Measurements from ENCODE around the gene CORO2B.
"Not testable (repeated sequence)": the region's sequence is repeated elsewhere in the genome, so short reads cannot be mapped to it uniquely, and the experiment has no call there.

The CORO2B gene

DNA sequence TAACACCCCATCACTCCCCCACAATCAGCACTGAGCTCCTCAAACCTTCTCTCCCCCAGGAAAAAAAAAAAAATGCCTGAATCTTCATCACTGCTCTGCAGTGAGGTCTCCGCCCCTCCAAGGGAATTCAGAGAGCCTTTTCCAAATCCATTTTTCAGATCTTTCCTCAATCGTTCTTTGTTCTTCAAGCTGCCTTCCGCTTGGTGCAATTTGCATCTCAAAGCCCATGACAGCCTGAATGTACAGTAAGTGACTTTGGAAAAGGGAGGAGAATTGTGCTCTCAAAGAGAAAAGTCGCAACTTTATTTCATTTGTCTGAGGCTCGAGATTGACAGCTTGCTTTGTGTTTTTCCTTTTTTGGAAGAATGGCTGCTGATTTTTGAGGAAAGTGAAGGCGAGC lies 75.0 kb downstream of the CORO2B start:
- no peak for DNase-seq

DNA sequence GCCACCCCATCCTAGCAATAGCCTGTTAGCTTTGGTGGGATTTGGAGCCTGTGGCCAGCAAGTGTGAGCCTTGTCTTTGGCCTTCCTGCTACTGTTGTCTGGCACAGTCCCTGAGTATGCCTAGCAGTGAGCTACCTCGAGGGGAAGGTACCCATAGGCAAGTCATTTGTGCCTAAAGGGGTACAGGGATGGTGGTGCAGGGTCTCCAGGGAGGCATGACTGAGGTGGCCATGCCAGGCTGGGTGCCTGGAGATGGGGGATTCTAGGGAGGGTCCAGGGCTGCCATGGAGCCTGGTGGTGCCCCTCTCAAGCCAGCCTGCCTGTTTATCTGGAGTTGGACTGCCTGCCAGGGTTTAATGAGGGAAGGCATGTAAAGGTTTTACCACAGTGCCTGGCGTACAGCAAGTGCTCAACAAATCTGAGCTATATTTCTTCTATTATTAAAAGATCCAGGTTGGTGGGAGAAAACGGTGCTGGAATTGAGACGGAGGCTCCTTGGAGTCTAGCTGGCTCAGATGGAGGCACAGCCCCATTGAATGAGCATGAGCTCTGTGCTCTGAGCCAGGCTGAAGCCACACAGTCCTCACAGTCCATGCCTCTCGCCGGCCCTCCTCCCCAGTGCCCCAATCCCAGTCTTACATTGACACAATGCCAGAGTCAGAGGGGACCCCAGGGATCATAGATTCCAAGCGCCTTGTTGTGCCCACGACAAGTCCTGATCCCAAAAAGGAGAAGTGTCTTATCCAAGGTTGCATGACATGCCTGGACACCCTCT lies 76.2 kb downstream of the CORO2B start:
- no peak for DNase-seq

DNA sequence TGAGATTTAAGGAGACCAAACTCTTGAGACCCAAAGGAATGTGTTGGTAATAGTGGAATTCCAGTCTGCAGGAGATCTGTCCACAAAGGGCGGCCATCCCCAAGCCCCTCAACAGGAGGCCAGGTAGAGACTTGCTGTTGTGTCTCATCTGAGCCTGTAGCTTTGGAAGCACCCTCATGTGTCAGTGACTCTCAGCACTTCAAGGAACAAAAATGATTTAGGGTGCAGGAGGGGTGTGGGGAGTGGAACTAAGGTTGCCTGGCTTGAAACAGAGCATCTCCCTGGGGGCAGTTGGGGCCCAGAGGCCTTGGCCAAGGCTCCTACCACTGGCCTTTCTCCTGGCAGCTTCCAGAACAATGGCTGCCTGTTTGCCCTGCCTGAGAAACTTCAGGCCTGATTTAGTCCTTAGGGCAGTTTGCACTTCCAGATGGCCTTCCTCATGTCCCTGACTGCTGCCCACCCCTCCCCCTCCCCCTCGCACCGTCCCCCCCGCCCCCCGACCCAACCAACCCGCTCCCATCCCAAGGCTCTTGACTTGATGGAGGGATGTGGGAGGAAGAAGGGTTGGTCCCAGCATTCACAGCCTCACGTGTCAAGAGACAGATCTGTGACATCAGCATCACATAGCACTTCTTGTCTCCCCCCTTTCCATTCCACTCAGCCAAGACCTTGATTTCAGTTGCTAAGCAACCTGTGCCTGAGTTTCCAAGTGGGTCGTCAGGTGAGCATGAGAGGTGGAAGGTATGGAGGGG lies 77.1 kb downstream of the CORO2B start:
- no peak for DNase-seq

DNA sequence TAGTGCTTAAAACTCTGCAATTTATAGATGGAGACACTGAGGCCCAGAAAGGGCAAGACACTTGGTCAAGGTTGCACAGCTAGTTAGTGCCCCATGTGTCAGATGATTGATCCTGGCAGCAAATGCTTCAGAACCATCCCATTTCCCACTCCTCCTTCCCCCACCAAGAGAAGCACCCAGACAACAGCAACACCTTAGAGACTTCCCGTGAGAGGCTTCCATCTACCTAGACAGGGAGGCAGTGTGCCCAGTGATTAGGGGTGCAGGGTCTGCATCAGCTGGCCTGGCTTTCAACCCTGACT lies 77.6 kb downstream of the CORO2B start:
- no peak for DNase-seq

DNA sequence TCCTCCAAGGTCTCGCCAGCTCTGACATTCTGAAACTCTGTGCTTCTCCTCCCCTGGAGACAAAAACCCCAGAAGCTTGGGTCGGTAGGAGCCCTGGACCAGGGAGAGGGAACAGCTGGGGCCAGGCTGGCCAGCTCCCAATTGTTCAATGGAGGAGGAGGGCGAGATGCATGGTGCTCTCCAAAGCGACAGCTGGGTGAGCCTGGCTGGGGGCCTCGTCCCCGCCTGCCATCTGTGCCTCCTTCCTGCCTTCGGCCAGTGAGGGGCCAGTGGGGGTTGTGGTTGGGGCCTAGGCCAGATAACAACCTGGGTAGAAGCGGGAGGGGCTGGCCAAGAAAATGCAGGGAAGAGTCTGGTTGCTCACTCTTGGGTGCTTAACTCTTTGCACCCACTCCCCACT lies 79.4 kb downstream of the CORO2B start:
- no peak for DNase-seq

DNA sequence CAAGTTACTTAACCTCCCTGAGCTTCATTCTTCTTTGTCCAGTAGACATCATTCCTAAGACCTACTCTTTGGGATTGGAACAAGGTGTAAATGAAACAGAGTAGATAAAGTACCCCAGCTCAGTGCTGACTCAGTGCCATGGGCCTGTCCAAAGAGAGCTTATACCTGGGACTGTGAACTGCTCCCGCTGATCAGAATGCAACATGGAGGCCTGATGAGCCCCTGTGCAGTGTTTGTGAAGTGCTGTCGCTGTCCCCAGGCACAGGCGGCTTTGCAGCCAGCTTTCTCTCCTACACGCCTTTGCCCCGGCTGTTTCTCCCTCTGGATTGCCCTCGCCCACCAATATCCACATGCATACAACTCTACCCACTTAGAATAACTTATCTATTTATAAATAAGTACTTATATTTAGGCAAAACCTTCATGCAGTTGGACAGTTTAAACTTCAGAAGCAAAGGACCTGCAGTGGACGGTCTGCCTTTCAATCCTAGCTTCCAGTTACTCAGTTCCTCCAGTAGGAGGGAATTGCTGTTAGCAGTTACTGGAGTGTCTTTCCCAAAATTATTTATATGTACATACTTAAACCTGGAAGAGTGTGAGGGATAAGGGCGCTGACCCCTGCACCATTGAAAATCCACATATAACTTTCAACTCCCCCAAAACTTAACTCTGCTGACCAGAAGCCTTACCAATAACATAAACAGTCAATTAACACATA lies 80.0 kb downstream of the CORO2B start:
- DNase-seq: no peak

DNA sequence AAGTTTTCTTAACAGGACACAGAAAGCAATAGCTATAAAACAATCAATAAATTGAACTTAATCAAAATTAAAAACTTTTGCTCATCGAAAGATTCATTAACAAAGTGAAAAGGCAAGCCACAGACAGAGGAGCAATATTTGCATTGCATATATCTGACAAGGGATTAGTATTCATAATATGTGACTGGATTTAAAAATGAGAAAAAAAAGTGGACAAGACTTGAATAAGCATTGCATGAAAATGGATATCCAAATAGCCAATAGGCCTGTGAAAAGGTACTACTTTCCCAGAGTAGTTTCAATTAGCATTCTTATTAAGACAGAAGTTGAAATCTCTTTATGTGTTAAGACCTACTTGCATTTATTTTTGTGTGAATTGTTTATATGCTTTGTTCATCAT lies 84.7 kb downstream of the CORO2B start:
- no peak for DNase-seq

DNA sequence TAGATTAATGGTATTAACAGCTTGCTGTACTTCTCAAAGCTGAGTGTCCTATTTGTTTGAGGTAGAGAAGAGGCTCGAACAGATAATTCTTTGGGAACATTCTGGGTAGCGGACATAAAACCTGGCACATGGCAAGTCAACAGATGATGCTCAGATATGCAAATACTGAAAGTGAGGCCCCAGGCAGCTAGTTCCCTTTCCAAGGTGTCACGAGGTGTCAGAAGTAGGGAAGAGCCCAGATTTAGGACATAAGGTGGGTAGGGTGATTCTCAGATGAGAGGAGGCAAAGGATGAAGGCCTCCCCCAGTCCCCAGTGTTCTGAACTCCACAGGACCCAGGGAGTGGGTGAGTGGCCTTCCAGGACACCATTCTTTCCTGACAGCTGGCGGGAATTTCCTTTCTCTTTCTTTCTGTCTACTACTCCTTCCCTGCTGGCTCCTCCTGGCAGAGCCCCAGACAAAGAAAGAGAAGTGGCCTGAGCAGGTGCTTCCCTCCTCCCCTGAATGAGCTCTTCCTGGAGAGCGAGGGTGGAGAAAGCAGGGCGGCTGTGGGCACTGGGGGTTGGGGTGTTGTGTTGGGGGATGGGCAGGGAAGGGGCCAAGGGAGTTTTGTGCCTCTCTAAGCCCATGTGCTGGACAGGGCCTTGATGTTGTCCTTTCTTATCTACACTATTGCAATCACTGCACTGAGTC lies 87.5 kb downstream of the CORO2B start:
- DNase-seq: no peak

DNA sequence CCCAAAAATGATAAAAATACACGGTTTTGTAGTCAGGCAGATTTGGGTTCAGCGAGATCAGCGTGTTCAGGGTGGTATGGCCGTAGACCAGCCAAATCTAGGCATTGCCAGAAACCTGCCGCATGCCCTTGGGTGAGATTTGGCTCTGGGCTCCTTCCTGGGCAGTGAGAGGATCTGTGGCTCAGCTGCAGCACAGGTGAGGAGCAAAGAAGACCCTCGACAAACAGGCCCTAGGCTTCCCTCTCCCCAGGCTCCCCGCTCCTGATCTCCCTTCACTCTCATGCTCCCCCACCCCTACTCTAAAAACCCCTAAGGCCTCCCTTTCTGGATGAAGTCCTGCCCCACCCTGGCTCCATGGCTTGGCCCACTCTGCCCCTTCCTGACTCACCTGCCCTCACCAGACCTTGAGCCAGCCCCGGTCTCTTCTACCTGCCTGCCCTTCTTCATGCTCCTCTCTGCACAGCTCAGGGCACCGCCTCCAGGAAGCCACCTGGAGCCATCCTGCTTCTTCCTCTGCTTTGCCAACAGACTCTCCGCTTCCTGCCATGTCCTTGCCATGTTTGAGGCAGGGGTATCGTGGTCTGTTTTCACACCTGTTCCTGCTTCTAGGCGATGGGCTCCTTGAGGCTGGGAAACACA lies 88.1 kb downstream of the CORO2B start:
- no peak for DNase-seq

DNA sequence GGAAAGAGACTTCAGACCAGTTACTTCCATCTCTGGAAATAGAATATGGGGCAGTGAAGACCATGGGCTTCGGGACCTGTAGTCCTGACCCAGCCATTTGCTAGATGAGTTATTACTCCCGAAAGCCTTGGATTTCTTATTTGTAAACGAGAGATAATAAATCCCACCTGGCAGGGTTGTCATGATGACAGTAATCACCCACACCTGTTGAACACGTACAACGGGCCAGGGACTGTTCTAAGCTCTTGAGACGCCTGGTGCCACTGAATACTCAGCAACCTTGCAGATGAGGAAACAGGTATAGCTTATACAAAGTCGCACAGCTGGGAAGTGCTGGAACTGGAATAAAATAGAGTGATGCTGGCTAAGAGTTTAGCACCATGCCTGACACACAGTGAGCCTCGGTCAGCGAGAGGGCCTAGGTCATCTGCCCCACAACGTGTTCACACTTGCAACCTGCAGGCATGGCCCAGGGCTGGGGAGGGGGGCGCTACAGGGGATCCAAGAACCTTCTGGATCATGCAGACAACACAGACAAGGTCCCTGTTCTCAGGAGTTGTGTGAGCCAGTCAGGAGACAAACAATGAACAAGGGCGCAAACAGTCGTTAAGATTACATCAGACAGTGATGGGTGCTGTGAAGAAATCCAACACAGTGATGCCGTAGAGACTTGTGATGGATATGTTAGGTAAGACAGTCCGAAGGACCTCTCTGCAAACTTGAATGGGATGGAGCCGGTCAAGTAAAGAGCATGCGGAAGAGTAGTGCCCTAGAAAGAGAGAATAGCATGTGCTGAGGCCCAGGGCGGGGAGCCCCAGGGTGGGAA lies 89.2 kb downstream of the CORO2B start:
- no peak for DNase-seq

DNA sequence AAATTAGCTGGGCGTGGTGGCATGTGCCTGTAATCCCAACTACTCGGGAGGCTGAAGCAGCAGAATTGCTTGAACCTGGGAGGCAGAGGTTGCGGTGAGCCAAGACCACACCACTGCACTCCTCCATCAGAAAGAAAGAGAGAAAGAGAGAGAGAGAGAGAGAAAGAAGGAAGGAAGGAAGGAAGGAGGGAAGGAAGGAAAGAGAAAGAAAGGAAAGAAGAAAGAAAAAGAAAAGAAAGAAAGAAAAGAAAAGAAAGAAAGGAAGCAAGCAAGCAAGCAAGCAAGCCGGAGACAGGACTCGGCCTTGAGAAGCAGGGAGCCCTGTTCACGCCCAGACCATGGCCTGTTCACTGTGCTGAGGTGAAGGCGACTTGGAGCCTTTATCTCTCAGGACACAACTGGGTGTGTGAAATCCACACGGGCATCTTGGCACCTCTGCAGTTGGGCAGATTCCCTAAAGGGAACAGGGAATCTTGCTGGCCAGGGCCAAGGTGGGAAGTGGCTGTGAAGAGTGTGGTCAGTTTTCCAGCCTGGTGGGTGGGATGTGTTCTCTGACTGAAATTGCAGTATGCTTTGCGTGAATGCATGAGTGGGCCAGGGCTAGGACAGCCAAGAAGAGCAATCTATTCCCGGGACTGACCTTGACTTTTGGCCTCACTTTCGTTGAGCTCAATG lies 90.3 kb downstream of the CORO2B start:
- no peak for DNase-seq

DNA sequence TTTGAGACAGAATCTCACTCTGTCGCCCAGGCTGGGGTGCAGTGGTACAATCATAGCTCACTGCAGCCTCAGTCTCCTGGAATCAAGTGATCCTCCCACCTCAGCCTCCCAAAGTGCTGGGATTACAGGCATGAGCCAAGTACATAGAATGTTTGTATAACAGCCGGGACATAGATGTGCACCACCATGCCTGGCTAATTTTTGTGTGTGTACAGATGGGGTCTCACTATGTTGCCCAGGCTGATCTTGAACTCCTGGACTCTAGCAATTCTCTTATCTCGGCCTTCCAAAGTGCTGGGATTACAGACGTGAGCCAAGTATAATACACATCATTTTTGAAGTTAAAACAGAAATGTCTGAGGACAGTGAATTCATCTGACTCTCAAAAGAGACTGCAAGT lies 93.5 kb downstream of the CORO2B start:
- DNase-seq: no peak

DNA sequence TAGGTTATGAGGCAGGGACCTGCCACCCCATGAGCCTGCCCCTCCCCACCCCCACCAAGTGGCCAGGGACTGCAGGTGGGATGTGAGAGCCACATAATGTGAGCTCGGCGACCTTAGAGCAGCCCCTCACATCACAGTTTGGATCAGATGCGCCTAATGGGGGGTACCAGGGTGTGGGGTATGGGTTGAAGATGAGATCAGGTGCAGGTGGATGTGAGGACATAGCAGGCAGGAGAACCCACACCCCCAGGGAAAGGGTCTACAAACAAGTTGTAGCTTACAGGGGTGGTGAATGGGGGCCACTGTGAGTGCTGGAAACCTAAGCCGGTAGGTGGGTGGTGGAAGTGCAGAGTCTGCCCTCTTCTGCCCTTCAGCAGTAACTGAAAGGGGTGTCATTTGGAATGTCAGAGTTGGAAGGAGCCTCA lies 94.0 kb downstream of the CORO2B start:
- DNase-seq: no peak

DNA sequence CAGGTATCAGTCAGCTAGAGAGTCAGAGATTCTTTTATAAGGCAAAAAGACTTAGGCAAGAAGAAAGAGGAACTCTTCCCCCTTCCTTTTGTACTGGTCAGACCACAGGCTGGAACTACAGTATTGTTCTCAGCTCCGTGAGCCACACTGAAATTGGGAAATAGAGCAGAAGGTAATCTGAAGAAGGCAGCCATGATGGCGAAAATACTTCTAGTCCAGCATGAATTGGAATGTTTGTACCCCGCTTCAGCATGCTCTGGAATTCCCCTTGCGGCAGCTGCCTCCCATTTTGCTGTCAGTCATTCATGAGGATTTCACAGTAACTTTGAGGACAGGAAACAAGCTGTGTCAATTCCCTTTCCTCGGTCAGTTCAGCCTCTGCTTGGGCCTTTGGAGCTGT lies 96.2 kb downstream of the CORO2B start:
- DNase-seq: no peak

DNA sequence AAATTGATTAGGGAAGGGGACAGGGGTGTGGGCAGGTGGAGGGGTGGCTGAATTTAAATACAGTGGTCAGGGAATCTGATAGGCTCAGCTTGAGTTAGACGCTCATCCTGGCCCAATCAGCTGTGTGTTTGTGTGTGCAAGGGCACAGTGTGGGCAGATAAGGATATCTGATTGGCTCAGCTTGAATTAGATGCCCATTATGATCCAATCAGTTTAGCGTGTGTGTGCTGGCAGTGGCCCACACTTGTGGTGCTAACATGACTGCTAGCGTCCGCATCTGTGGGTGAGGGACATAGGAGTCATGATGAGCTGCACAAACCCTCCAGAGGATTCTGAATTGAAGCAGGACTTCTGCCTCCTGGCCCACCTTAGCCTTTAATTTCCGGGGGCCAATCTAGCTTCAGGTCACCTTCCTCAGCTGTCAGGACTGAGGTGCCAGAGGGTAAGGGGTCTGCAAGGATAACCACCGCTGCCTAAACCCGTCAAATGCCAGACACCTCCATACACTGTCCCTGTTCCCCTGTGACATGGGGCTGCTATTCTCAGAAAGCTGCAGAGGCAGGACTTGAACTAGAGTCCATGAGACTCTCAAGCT lies 97.3 kb downstream of the CORO2B start:
- no peak for DNase-seq

DNA sequence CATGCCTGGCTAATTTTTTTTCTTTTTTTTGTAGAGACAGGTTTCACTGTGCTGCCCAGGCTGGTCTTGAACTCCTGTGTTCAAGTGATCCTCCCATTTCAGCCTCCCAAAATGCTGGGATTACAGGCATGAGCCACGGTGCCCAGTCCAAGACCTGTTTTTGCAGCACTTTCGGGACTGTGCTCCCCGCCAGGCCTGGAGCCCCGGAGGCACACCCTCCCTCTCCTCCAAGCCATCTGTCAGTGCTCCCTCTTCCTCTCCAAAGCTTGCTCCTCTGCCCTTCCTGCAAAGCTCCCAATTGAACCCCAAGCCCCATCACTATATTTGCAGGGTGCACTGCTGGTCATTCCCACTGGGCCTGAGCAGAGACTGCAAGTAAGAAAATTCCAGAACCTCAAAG lies 98.1 kb downstream of the CORO2B start:
- DNase-seq: no peak

DNA sequence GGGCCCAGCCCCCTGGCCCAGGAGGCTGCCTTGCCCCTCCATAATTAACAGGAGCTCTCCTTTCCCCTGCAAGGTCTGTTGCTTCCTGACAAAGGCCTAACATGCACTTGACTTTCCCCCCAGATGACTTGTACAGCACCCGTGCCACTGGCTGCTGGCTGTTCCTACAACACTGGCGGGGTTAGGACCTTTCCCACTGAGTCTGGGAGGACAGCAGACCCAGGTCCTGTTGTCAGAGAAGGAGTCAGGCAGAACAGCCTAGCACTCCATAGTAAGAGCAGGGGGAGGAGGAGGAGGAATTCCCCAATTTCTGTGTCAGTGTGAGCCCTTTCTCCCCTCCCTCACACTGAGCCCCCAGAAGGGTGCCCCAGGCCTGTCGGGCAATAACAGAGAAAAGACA lies 99.2 kb downstream of the CORO2B start:
- DNase-seq: no peak

DNA sequence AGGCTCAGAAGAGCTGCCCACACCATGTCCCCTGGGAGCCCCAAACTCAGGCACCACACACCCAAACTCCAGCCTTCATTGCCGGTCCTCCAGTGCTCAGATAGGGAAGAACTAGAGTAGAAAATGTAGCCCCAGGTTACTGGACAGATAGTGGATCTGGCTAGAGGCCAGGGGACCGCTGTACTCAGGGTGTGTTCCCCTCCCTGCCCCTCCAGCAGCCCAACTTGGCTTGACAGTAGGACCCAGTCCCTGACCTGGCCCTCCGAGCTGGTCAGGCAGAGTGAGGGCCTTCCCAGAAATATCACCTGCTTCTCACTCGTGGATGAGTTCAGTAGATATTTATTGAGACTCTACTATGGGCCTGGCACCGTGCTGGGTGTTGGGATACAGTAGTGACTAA lies 100.0 kb downstream of the CORO2B start:
- DNase-seq: no peak

DNA sequence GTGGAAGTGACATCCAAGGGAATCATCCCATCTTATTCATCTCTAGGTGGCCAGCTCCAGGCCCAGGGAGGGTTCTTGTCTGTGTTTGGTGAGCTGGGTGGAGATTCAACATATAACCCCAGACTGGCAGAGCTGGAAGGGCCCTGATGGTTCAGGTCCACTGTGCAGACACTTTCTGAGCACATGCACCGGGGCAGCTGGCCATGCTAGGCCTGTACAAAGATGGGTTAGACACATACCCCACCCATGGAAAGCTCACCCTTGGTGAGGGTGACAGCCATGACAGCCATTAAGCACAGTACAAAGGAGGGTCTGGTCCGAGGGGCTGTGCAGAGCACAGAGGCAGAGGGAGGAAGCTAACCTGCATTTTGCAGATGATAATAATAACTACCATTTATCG lies 100.4 kb downstream of the CORO2B start:
- no peak for DNase-seq

DNA sequence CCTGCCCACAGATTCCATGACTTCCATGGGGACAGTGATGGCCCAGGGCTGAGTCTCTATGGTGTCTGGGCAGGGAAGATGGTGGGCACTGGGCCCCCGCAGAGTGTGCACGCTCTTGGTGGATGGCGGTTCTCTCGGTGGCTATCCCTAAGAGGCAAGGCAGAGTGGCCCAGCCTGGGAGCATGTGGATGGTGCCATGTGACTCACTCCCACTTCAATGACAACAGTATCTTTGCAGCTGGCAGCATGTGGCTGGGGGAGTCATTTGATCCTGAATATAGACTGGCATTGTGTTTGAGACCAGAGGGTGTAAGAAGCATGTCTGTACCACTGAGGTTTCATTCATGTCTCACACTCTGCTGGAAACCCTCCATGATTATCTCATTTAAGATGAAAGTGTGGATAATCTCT lies 101.2 kb downstream of the CORO2B start:
- no peak for DNase-seq

DNA sequence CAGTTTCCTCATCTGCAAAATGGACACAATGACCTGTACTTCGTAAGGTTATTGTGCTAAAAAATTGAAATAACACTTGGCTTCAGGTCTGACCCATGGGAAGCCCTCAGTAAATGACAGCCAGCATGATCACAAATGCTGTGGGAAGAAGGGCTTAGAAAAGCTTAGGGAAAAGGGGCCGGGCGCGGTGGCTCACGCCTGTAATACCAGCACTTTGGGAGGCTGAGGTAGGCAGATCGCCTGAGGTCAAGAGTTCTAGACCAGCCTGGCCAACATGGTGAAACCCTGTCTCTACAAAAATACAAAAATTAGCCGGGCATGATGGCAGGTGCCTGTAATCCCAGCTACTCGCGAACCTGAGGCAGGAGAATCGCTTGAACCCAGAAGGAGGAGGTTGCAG lies 102.0 kb downstream of the CORO2B start:
- DNase-seq: not testable (repeated sequence)

Measured in 8988T (cell line).